Eye (tissue), 1 donor: ENCODE measurements around the gene ASB5.
"Not testable (repeated sequence)": the region's sequence is repeated elsewhere in the genome, so short reads cannot be mapped to it uniquely, and the experiment has no call there.

Experiments used
- DNase-seq: peaks from one replicate; pipeline ENCODE4 v3.0.0-alpha.2; 2015

The ASB5 gene

GRCh38 chr4:176217510-176217909 lies 51.5 kb downstream of the ASB5 start:
- DNase-seq: no peak

GRCh38 chr4:176212351-176212750 lies 56.7 kb downstream of the ASB5 start:
- not testable (repeated sequence) for DNase-seq

- no peak for DNase-seq
Measured at GRCh38 chr4:176210579-176211296, 58.3 kb downstream of the ASB5 start.

GRCh38 chr4:176210101-176210500 lies 58.9 kb downstream of the ASB5 start:
- no peak for DNase-seq

- DNase-seq: no peak
Measured at GRCh38 chr4:176209535-176209934, 59.5 kb downstream of the ASB5 start.

- no peak for DNase-seq
Measured at GRCh38 chr4:176207839-176208238, 61.2 kb downstream of the ASB5 start.

- no peak for DNase-seq
Measured at GRCh38 chr4:176205299-176205698, 63.7 kb downstream of the ASB5 start.

GRCh38 chr4:176198316-176198903 lies 70.6 kb downstream of the ASB5 start:
- DNase-seq: no peak

GRCh38 chr4:176195184-176195978 lies 73.6 kb downstream of the ASB5 start, which contains the start of gene SPATA4:
Gene SPATA4, minus strand, starts transcription at chr4:176195585. Its CDS starts 23 bp downstream, at chr4:176195562.
- DNase-seq: peak; percentile 95

- DNase-seq: no peak
Measured at GRCh38 chr4:176193938-176194337, 75.1 kb downstream of the ASB5 start.

- DNase-seq: no peak
Measured at GRCh38 chr4:176193126-176193525, 75.9 kb downstream of the ASB5 start.

- DNase-seq: no peak
Measured at GRCh38 chr4:176191974-176192373, 77.0 kb downstream of the ASB5 start.

- no peak for DNase-seq
Measured at GRCh38 chr4:176189891-176190795, 78.9 kb downstream of the ASB5 start.

GRCh38 chr4:176188654-176189053 lies 80.4 kb downstream of the ASB5 start:
- DNase-seq: no peak

GRCh38 chr4:176187624-176188023 lies 81.4 kb downstream of the ASB5 start:
- no peak for DNase-seq

- no peak for DNase-seq
Measured at GRCh38 chr4:176186671-176187395, 82.2 kb downstream of the ASB5 start.

GRCh38 chr4:176186067-176186466 lies 83.0 kb downstream of the ASB5 start:
- DNase-seq: no peak

GRCh38 chr4:176185051-176185450 lies 84.0 kb downstream of the ASB5 start:
- no peak for DNase-seq
